Fibroblast of lung (primary cell): ENCODE data around the gene DNM1L. TPM values are rescaled to one million over a fixed set of nuclear protein-coding genes. Genes with fewer than 3 reads are reported as not detected.

Source experiments
- DNase-seq, 2 donors: peaks; one replicate each; pipeline versions ENCODE4 v3.0.0 to v3.0.0-alpha.2; 2010; ENCODE audit warnings: low read depth in 2 of 2
- H2AFZ ChIP-seq: 2 replicates; pipeline ENCODE4 v1.5.1; 2012; ENCODE audit warnings: low read length, control low read depth, inconsistent platforms
- H3K27ac ChIP-seq: 2 replicates; pipeline ENCODE4 v1.5.1; 2011; ENCODE audit warnings: low read length, control low read depth; ENCODE audit not compliant: insufficient read depth
- H3K27me3 ChIP-seq: 2 replicates; pipeline ENCODE4 v1.5.1; 2011; ENCODE audit warnings: mild to moderate bottlenecking, low read length; ENCODE audit not compliant: control insufficient read depth, insufficient read depth
- H3K36me3 ChIP-seq: 2 replicates; pipeline ENCODE4 v1.5.1; 2011; ENCODE audit warnings: low read length; ENCODE audit not compliant: control insufficient read depth, insufficient read depth
- H3K4me1 ChIP-seq: 2 replicates; pipeline ENCODE4 v1.5.1; 2011; ENCODE audit warnings: low read length; ENCODE audit not compliant: control insufficient read depth, insufficient read depth; ENCODE audit errors: extremely low read depth
- H3K4me2 ChIP-seq: 2 replicates; pipeline ENCODE4 v1.5.1; 2011; ENCODE audit warnings: low read length, control low read depth; ENCODE audit not compliant: insufficient read depth; ENCODE audit errors: extremely low read depth
- H3K4me3 ChIP-seq, 4 experiments: fragments of 200-600 bp in 1 of 4; sonication (generic) in 1 of 4; replicated peaks in 1 of 4; 2 replicates each; pipeline ENCODE4 v1.5.1; 2011 to 2016; ENCODE audit warnings: low read length in 4 of 4, low read depth in 3 of 4, mild to moderate bottlenecking in 3 of 4, control low read depth in 2 of 4, inconsistent platforms in 1 of 4, mixed read lengths in 1 of 4; ENCODE audit not compliant: insufficient read depth in 1 of 4; ENCODE audit errors: control extremely low read depth in 1 of 4
- H3K79me2 ChIP-seq: 2 replicates; pipeline ENCODE4 v1.5.1; 2012; ENCODE audit warnings: mild to moderate bottlenecking, low read length, inconsistent platforms; ENCODE audit not compliant: control insufficient read depth, insufficient read depth
- H3K9ac ChIP-seq: 2 replicates; pipeline ENCODE4 v1.5.1; 2011; ENCODE audit warnings: mild to moderate bottlenecking, low read length, control low read depth; ENCODE audit not compliant: insufficient read depth
- H3K9me3 ChIP-seq: 2 replicates; pipeline ENCODE4 v1.5.1; 2012; ENCODE audit warnings: low read depth, low read length; ENCODE audit not compliant: control insufficient read depth, insufficient read depth
- H4K20me1 ChIP-seq: 2 replicates; pipeline ENCODE4 v1.5.1; 2011; ENCODE audit warnings: low read length; ENCODE audit not compliant: control insufficient read depth, insufficient read depth; ENCODE audit errors: extremely low read depth
- CTCF ChIP-seq, 2 donors: IDR thresholded peaks in 1 of 2; conservative IDR thresholded peaks in 1 of 2; 1 replicate in 1 of 2; 2 replicates in 1 of 2; pipeline ENCODE4 v1.5.1; 2011 to 2012; ENCODE audit warnings: low read length in 2 of 2, control low read depth in 1 of 2, inconsistent platforms in 1 of 2, low read depth in 1 of 2, mild to moderate bottlenecking in 1 of 2
- EZH2 ChIP-seq: IDR thresholded peaks from 2 replicates; pipeline ENCODE4 v1.5.1; 2012; ENCODE audit warnings: low read length, control low read depth, mild to moderate bottlenecking; ENCODE audit errors: missing control alignments
- polyA plus RNA-seq, 2 donors: library from polyadenylated mRNA; depleted of rRNA in 1 of 2; stranded (reverse) in 1 of 2; unstranded in 1 of 2; fragments of >200 nt; gene quantifications; 2 replicates each; pipeline ENCODE4 v1.2.1, GENCODE V29; 2011 to 2012; ENCODE audit warnings: missing spikeins in 1 of 2
- total RNA-seq: library from RNA; depleted of rRNA; stranded (reverse); fragments of >200 nt; gene quantifications from 2 replicates; pipeline ENCODE4 v1.2.1, GENCODE V29; 2014

DNM1L gene
- total and polyA plus RNA-seq, 2 donors (not counting 1 experiment from before 2014, with no cell fraction given): 59.6 to 77.9 TPM

GRCh38 chr12:32681272-32681671, 2.2 kb downstream of the DNM1L start:
- Histone ChIP-seq H3K9me3 (no peaks in the 10 kb centered on the region), H3K27me3 (no peaks in the 10 kb centered on the region), H3K9ac (no peak overlapping the region), H3K4me3 (peak overlapping the region; percentile 6 to 100 (median 81)), H2AFZ (no peak overlapping the region), H3K27ac (no peak overlapping the region), H4K20me1 (no peaks in the 10 kb centered on the region), H3K4me2 (peak overlapping the region; percentile 49), H3K4me1 (no peaks in the 10 kb centered on the region), H3K79me2 (peaks cover 53% of the 10 kb centered on the region), H3K36me3 (no peaks in the 10 kb centered on the region)
- DNase-seq: no peak
- TF ChIP-seq CTCF (conservative IDR thresholded peaks at IDR 0.05 in 1 of 2, IDR thresholded peaks at IDR 0.05 in 1 of 2; ENCODE audit: low read depth in 1 of 2, low read length in 2 of 2) (no peak), EZH2 (no peak)

DNA sequence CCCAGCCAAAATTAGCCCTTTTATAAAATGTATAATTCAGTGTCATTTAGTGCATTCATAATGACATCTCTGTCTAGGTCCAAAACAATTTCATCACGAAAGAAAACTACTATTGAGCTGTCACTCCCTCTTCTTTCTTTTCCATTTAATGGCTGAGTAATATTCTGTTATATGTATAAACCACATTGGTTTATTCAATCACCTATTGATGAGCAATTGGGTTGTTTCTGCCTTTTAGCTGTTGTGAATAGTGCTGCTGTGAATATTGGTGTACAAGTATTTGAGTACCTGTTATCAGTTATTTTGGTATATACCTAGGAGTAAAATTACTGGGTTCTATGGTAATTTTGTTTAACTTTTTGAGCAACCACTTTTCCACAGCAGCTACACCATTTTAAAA, 7.2 kb downstream of the DNM1L start:
- no peaks in the 10 kb centered on the region for H3K36me3 ChIP-seq
- H3K79me2 ChIP-seq: peaks cover 85% of the 10 kb centered on the region
- no peaks in the 10 kb centered on the region for H3K4me1 ChIP-seq
- H3K27ac ChIP-seq: no peak overlapping the region
- no peaks in the 10 kb centered on the region for H3K9me3 ChIP-seq
- DNase-seq: no peak
- no peak overlapping the region for H3K4me2 ChIP-seq
- H2AFZ ChIP-seq: no peak overlapping the region
- no peak overlapping the region for H3K4me3 ChIP-seq
- TF ChIP-seq EZH2 (no peak), CTCF (conservative IDR thresholded peaks at IDR 0.05 in 1 of 2, IDR thresholded peaks at IDR 0.05 in 1 of 2; ENCODE audit: low read depth in 1 of 2, low read length in 2 of 2) (no peak)
- no peaks in the 10 kb centered on the region for H3K27me3 ChIP-seq
- no peaks in the 10 kb centered on the region for H4K20me1 ChIP-seq
- no peak overlapping the region for H3K9ac ChIP-seq

GRCh38 chr12:32688786-32689185, 9.7 kb downstream of the DNM1L start:
- Histone ChIP-seq H3K36me3 (no peaks in the 10 kb centered on the region), H4K20me1 (no peaks in the 10 kb centered on the region), H3K9me3 (no peaks in the 10 kb centered on the region), H3K27me3 (no peaks in the 10 kb centered on the region), H2AFZ (no peak overlapping the region), H3K9ac (no peak overlapping the region), H3K79me2 (peaks cover 79% of the 10 kb centered on the region), H3K27ac (no peak overlapping the region), H3K4me2 (no peak overlapping the region), H3K4me3 (no peak overlapping the region), H3K4me1 (no peaks in the 10 kb centered on the region)
- TF ChIP-seq CTCF (conservative IDR thresholded peaks at IDR 0.05 in 1 of 2, IDR thresholded peaks at IDR 0.05 in 1 of 2; ENCODE audit: low read depth in 1 of 2, low read length in 2 of 2) (no peak), EZH2 (no peak)
- no peak for DNase-seq
